Neutrophil (primary cell): Measurements from ENCODE around the gene RGS18.
"Not testable (repeated sequence)": the region's sequence is repeated elsewhere in the genome, so short reads cannot be mapped to it uniquely, and the experiment has no call there.

Source experiments
- H3K27ac ChIP-seq: fragments of 200-600 bp; sonication (generic); 2 replicates; pipeline ENCODE4 v1.5.1; 2016; ENCODE audit warnings: mild to moderate bottlenecking, moderate library complexity
- H3K27me3 ChIP-seq: fragments of 200-600 bp; sonication (generic); 2 replicates; pipeline ENCODE4 v1.6.0; 2016; ENCODE audit warnings: mild to moderate bottlenecking
- H3K36me3 ChIP-seq: fragments of 200-600 bp; sonication (generic); 2 replicates; pipeline ENCODE4 v1.5.1; 2017
- H3K4me1 ChIP-seq, 2 experiments: fragments of 200-600 bp in 1 of 2; sonication (generic) in 1 of 2; 1 replicate in 1 of 2; 2 replicates in 1 of 2; pipeline versions ENCODE4 v1.5.1 to v1.6.1; 2013 to 2016; ENCODE audit warnings: low read depth in 1 of 2, low read length in 1 of 2, mild to moderate bottlenecking in 1 of 2, moderate library complexity in 1 of 2; ENCODE audit not compliant: control insufficient read depth in 1 of 2, insufficient read depth in 1 of 2
- H3K4me3 ChIP-seq, 2 experiments: fragments of 200-600 bp in 1 of 2; sonication (generic) in 1 of 2; 1 replicate in 1 of 2; 2 replicates in 1 of 2; pipeline ENCODE4 v1.5.1; 2013 to 2016; ENCODE audit warnings: low read depth in 1 of 2, low read length in 1 of 2, mild to moderate bottlenecking in 1 of 2, moderate library complexity in 1 of 2
- H3K9me3 ChIP-seq: fragments of 200-600 bp; sonication (generic); 2 replicates; pipeline ENCODE4 v1.5.1; 2016
- TF ChIP-seq, protein P1 (sequence below): fragments of 200-600 bp; sonication (generic); IDR thresholded peaks from 2 replicates; pipeline ENCODE4 v1.5.1; 2016; ENCODE audit warnings: antibody characterized with exemption

RGS18 gene

GRCh38 chr1:192157067-192157466 is 1.2 kb upstream of the RGS18 start:
- no peak overlapping the region for H3K4me3 ChIP-seq
- H3K4me1 ChIP-seq = peaks cover 32 to 42% of the 10 kb centered on the region in 2 experiments
- TF ChIP-seq, protein P1, sequence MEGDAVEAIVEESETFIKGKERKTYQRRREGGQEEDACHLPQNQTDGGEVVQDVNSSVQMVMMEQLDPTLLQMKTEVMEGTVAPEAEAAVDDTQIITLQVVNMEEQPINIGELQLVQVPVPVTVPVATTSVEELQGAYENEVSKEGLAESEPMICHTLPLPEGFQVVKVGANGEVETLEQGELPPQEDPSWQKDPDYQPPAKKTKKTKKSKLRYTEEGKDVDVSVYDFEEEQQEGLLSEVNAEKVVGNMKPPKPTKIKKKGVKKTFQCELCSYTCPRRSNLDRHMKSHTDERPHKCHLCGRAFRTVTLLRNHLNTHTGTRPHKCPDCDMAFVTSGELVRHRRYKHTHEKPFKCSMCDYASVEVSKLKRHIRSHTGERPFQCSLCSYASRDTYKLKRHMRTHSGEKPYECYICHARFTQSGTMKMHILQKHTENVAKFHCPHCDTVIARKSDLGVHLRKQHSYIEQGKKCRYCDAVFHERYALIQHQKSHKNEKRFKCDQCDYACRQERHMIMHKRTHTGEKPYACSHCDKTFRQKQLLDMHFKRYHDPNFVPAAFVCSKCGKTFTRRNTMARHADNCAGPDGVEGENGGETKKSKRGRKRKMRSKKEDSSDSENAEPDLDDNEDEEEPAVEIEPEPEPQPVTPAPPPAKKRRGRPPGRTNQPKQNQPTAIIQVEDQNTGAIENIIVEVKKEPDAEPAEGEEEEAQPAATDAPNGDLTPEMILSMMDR = no peak
- H3K36me3 ChIP-seq = peaks cover 10% of the 10 kb centered on the region
- no peaks in the 10 kb centered on the region for H3K9me3 ChIP-seq
- H3K27me3 ChIP-seq = no peaks in the 10 kb centered on the region
- H3K27ac ChIP-seq = peak overlapping the region; percentile 97

DNA sequence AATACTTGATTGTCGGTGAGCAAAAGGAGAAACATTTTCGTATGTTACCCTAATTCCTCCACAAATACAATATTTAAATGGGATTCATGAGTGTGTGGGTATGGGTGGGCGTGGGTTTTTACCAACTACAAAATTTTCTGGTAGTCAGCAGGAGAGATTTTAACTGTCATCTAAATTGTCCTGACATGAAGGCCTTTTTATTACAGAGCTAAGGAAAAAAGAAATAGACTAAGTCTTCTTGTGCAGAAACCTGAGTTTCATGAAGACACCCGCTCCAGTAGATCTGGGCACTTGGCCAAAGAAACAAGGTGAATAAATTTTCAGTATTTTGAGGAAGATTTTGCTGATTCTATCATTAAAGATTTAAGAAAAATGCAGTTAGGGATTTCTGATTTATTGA is 752 bp downstream of the RGS18 start:
- TF ChIP-seq, protein P1 = no peak
- H3K9me3 ChIP-seq = no peaks in the 10 kb centered on the region
- H3K27me3 ChIP-seq = no peaks in the 10 kb centered on the region
- H3K27ac ChIP-seq = peak overlapping the region; percentile 97
- H3K36me3 ChIP-seq = peaks cover 25% of the 10 kb centered on the region
- peak overlapping the region; percentile 72 to 73 for H3K4me3 ChIP-seq
- peaks cover 50 to 59% of the 10 kb centered on the region in 2 experiments for H3K4me1 ChIP-seq

GRCh38 chr1:192159781-192160180 is 1.5 kb downstream of the RGS18 start:
- Histone ChIP-seq H3K27ac (peak overlapping the region; percentile 97), H3K9me3 (no peaks in the 10 kb centered on the region), H3K4me3 (peak overlapping the region; percentile 72 to 73), H3K36me3 (peaks cover 30% of the 10 kb centered on the region), H3K4me1 (peaks cover 58 to 60% of the 10 kb centered on the region in 2 experiments), H3K27me3 (no peaks in the 10 kb centered on the region)
- TF ChIP-seq, protein P1 = no peak

- H3K4me3 ChIP-seq = peak overlapping the region; percentile 72 to 73
- H3K36me3 ChIP-seq = peaks cover 34% of the 10 kb centered on the region
- H3K27me3 ChIP-seq = no peaks in the 10 kb centered on the region
- TF ChIP-seq, protein P1 = no peak
- H3K4me1 ChIP-seq = peaks cover 62 to 63% of the 10 kb centered on the region in 2 experiments
- peak overlapping the region; percentile 97 for H3K27ac ChIP-seq
- H3K9me3 ChIP-seq = no peaks in the 10 kb centered on the region
These were observed 1.9 kb downstream of the RGS18 start for GRCh38 chr1:192160196-192160595.

- peaks cover 39% of the 10 kb centered on the region for H3K36me3 ChIP-seq
- peak overlapping the region; percentile 97 for H3K27ac ChIP-seq
- no peaks in the 10 kb centered on the region for H3K27me3 ChIP-seq
- TF ChIP-seq, protein P1 = no peak
- no peaks in the 10 kb centered on the region for H3K9me3 ChIP-seq
- H3K4me1 ChIP-seq = peaks cover 65 to 76% of the 10 kb centered on the region in 2 experiments
- peak overlapping the region; percentile 72 to 73 for H3K4me3 ChIP-seq
These were observed 3.7 kb downstream of the RGS18 start for GRCh38 chr1:192161976-192162375.

DNA sequence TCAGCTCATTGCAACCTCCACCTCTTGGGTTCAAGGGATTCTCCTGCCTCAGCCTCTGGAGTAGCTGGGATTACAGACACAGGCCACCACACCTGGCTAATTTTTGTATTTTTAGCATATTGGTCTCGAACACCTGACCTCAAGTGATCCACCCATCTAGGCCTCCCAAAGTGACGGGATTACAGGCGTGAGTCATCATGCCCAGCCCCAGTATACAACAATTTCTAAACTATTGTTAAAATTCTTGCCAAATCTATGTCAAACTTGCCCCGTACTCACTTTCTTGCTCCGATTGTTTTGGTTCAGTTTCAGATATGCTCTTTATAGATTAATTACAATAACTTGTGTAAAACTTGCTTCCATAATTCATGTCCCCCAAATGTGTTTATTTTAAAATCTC is 4.1 kb downstream of the RGS18 start:
- TF ChIP-seq, protein P1 = no peak
- Histone ChIP-seq H3K4me1 (peaks cover 65 to 76% of the 10 kb centered on the region in 2 experiments), H3K9me3 (no peaks in the 10 kb centered on the region)

DNA sequence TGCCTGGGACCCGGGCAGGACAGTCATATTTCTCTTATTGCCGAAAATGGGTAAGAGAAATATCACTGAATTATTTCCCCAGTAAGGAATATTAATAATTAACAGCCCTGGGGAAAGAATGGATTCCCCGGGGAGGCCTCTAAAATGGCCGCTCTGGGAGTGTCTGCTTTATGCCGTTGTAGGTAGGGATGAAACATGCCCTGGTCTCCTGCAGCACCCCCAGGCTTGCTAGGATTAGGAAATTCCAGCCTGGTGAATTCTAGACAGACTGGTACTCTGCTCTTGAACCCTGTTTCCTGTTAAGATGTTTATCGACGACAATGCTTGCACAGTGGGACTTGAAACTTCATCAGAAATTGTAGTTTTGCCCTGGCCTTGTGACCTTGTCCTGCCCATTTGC is 6.7 kb downstream of the RGS18 start:
- H3K4me1 ChIP-seq = peaks cover 69 to 94% of the 10 kb centered on the region in 2 experiments
- not testable (repeated sequence) for H3K4me3 ChIP-seq, H3K27me3 ChIP-seq, H3K9me3 ChIP-seq
- peak overlapping the region; percentile 74 for H3K27ac ChIP-seq
- H3K36me3 ChIP-seq = peaks cover 51% of the 10 kb centered on the region

More for the DNA sequence above, 4.1 kb downstream of the RGS18 start:
- no peaks in the 10 kb centered on the region for H3K27me3 ChIP-seq
- peaks cover 40% of the 10 kb centered on the region for H3K36me3 ChIP-seq
- peak overlapping the region; percentile 72 to 73 for H3K4me3 ChIP-seq
- peak overlapping the region; percentile 97 for H3K27ac ChIP-seq
